GM18870 (cell line): ENCODE data around the gene GJD3.
"Not testable (repeated sequence)": the region's sequence is repeated elsewhere in the genome, so short reads cannot be mapped to it uniquely, and the experiment has no call there.

Experiments used
- ATAC-seq: cut with Tn5 transposase; IDR thresholded peaks from one replicate; pipeline ENCODE4 v1.9.1; 2021; ENCODE audit warnings: moderate library complexity; ENCODE audit not compliant: unreplicated experiment

The GJD3 gene

GRCh38 chr17:40364121-40364861, at the start of gene GJD3:
Gene GJD3, minus strand, starts transcription at chr17:40364737. Its CDS starts 922 bp downstream, at chr17:40363815.
- no peak for ATAC-seq

GRCh38 chr17:40414312-40414711, 49.8 kb upstream of the GJD3 start:
- not testable (repeated sequence) for ATAC-seq

- ATAC-seq: no peak
Observed at GRCh38 chr17:40412880-40413279, 48.3 kb upstream of the GJD3 start.

- ATAC-seq: no peak
Observed at GRCh38 chr17:40411821-40412220, 47.3 kb upstream of the GJD3 start.

- ATAC-seq: no peak
Observed at GRCh38 chr17:40410082-40410481, 45.5 kb upstream of the GJD3 start.

- ATAC-seq: not testable (repeated sequence)
Observed at GRCh38 chr17:40409540-40409939, 45.0 kb upstream of the GJD3 start.

GRCh38 chr17:40407460-40407859, 42.9 kb upstream of the GJD3 start:
- ATAC-seq: no peak

- ATAC-seq: no peak
Observed at GRCh38 chr17:40404003-40404402, 39.5 kb upstream of the GJD3 start.

- ATAC-seq: no peak
Observed at GRCh38 chr17:40402668-40403067, 38.1 kb upstream of the GJD3 start.

- ATAC-seq: no peak
Observed at GRCh38 chr17:40399185-40399584, 34.6 kb upstream of the GJD3 start.

- ATAC-seq: not testable (repeated sequence)
Observed at GRCh38 chr17:40386555-40386954, 22.0 kb upstream of the GJD3 start.

GRCh38 chr17:40382251-40382650, 17.7 kb upstream of the GJD3 start:
- ATAC-seq: no peak

- no peak for ATAC-seq
Observed at GRCh38 chr17:40378966-40379365, 14.4 kb upstream of the GJD3 start.

- no peak for ATAC-seq
Observed at GRCh38 chr17:40377832-40378231, 13.3 kb upstream of the GJD3 start.

GRCh38 chr17:40376541-40376940, 12.0 kb upstream of the GJD3 start:
- not testable (repeated sequence) for ATAC-seq

- not testable (repeated sequence) for ATAC-seq
Observed at GRCh38 chr17:40375786-40376185, 11.2 kb upstream of the GJD3 start.

GRCh38 chr17:40374821-40375498, 10.4 kb upstream of the GJD3 start:
- no peak for ATAC-seq

GRCh38 chr17:40373999-40374398, 9.5 kb upstream of the GJD3 start:
- no peak for ATAC-seq

- ATAC-seq: no peak
Observed at GRCh38 chr17:40373324-40373723, 8.8 kb upstream of the GJD3 start.

- not testable (repeated sequence) for ATAC-seq
Observed at GRCh38 chr17:40372644-40373043, 8.1 kb upstream of the GJD3 start.

GRCh38 chr17:40372031-40372430, 7.5 kb upstream of the GJD3 start:
- ATAC-seq: no peak

GRCh38 chr17:40371261-40371929, 6.9 kb upstream of the GJD3 start:
- no peak for ATAC-seq
